OCI-LY1 (cell line): Measurements from ENCODE around the gene RBMS3.

ENCODE experiments used
- H2AFZ ChIP-seq: fragments of 200-600 bp; sonication (generic), shearing (Covaris generic); 2 replicates; pipeline ENCODE4 v1.6.0; 2014; ENCODE audit warnings: antibody characterized with exemption, mild to moderate bottlenecking, low read length
- H3F3A ChIP-seq: fragments of 200-600 bp; sonication (generic), shearing (Covaris generic); 2 replicates; pipeline ENCODE4 v1.6.0; 2014; ENCODE audit warnings: mild to moderate bottlenecking, antibody characterized with exemption, low read length, moderate library complexity; ENCODE audit not compliant: insufficient read depth
- H3K27ac ChIP-seq: fragments of 200-600 bp; sonication (generic); 2 replicates; pipeline ENCODE4 v1.5.1; 2014; ENCODE audit warnings: low read length, mixed run types, mild to moderate bottlenecking, low read depth; ENCODE audit not compliant: poor library complexity, severe bottlenecking
- H3K27me3 ChIP-seq: fragments of 200-600 bp; sonication (generic); 2 replicates; pipeline ENCODE4 v1.6.0; 2014; ENCODE audit warnings: antibody characterized with exemption, mild to moderate bottlenecking, low read length, moderate library complexity; ENCODE audit not compliant: insufficient read depth
- H3K36me3 ChIP-seq: fragments of 200-600 bp; sonication (generic); 2 replicates; pipeline ENCODE4 v1.6.1; 2014; ENCODE audit warnings: mild to moderate bottlenecking, antibody characterized with exemption, low read length, moderate library complexity, mixed read lengths; ENCODE audit not compliant: insufficient read depth
- H3K4me1 ChIP-seq: fragments of 200-600 bp; sonication (generic); 2 replicates; pipeline ENCODE4 v1.5.1; 2014; ENCODE audit warnings: mild to moderate bottlenecking, low read length, moderate library complexity; ENCODE audit not compliant: insufficient read depth, severe bottlenecking
- H3K4me2 ChIP-seq: fragments of 200-600 bp; sonication (generic), shearing (Covaris generic); 2 replicates; pipeline ENCODE4 v1.6.1; 2014; ENCODE audit warnings: low read length
- H3K4me3 ChIP-seq: fragments of 200-600 bp; sonication (generic); 2 replicates; pipeline ENCODE4 v1.5.1; 2014; ENCODE audit warnings: low read length, low read depth, mild to moderate bottlenecking, mixed read lengths; ENCODE audit not compliant: poor library complexity, severe bottlenecking
- H3K79me2 ChIP-seq: fragments of 200-600 bp; shearing (Covaris generic); 2 replicates; pipeline ENCODE4 v1.6.1; 2016; ENCODE audit warnings: mixed run types, low read length, mixed read lengths; ENCODE audit not compliant: insufficient read depth
- H3K9ac ChIP-seq: fragments of 200-600 bp; sonication (generic), shearing (Covaris generic); 2 replicates; pipeline ENCODE4 v1.6.1; 2014; ENCODE audit warnings: mild to moderate bottlenecking, low read length, mixed read lengths
- H3K9me2 ChIP-seq: fragments of 200-600 bp; sonication (generic), shearing (Covaris generic); 2 replicates; pipeline ENCODE4 v1.6.1; 2014; ENCODE audit warnings: low read depth, mild to moderate bottlenecking, low read length, mixed read lengths
- H3K9me3 ChIP-seq: fragments of 200-600 bp; shearing (Covaris generic); 2 replicates; pipeline ENCODE4 v1.6.1; 2014; ENCODE audit warnings: low read length, mixed read lengths
- H4K20me1 ChIP-seq: fragments of 200-600 bp; sonication (generic), shearing (Covaris generic); 2 replicates; pipeline ENCODE4 v1.6.0; 2016; ENCODE audit warnings: mild to moderate bottlenecking, low read length; ENCODE audit not compliant: insufficient read depth
- EZH2 ChIP-seq: fragments of 200-600 bp; sonication (generic), shearing (Covaris generic); IDR thresholded peaks from 2 replicates; pipeline ENCODE4 v1.8.0; 2017; ENCODE audit warnings: borderline replicate concordance, mixed run types, mild to moderate bottlenecking, antibody characterized with exemption, low read length, moderate library complexity, mixed read lengths
- TF ChIP-seq, protein P1 (sequence below): fragments of 200-600 bp; sonication (generic), shearing (Covaris generic); IDR thresholded peaks from 2 replicates; pipeline ENCODE4 v1.5.1; 2017; ENCODE audit warnings: mild to moderate bottlenecking, antibody characterized with exemption, low read length, moderate library complexity, mixed read lengths

The RBMS3 gene

DNA sequence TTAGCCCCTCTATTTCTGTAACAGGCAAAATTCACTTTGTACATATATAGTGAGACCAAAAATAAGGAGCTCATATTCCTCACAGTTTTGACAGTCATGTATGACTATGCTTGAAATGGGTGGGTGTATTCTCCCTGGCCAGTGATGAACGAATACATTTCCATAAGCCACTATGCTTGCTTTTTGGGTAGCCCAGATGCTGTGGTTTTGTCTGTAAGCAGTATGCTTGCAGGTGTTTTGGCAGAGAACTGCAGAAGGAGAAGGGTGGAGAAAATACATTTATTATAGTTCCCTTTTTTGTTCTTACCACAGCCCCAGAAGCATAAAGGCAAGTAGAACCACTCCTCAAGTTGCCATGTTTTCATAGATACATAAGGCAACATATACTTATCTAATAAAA lies 131.2 kb downstream of the RBMS3 start:
- Histone ChIP-seq H3K9me3 (0 out of 2 replicates have a peak, but pooled peaks cover 3% of the 10 kb centered on the region), H4K20me1 (no peaks in the 10 kb centered on the region), H3K9ac (peak overlapping the region; percentile 65), H3K36me3 (peaks cover 8% of the 10 kb centered on the region; the same call in 1 of the 2 replicates), H3K9me2 (no peaks in the 10 kb centered on the region), H3K27ac (peak overlapping the region; percentile 99), H3F3A (0 out of 2 replicates have a peak, but pooled peaks cover 8% of the 10 kb centered on the region), H3K4me2 (peak overlapping the region; percentile 60), H3K4me1 (peaks cover 89% of the 10 kb centered on the region), H3K4me3 (no peak overlapping the region), H3K79me2 (peaks cover 5% of the 10 kb centered on the region), H3K27me3 (no peaks in the 10 kb centered on the region), H2AFZ (no peak overlapping the region)
- TF ChIP-seq EZH2: no peak
- TF ChIP-seq, protein P1, sequence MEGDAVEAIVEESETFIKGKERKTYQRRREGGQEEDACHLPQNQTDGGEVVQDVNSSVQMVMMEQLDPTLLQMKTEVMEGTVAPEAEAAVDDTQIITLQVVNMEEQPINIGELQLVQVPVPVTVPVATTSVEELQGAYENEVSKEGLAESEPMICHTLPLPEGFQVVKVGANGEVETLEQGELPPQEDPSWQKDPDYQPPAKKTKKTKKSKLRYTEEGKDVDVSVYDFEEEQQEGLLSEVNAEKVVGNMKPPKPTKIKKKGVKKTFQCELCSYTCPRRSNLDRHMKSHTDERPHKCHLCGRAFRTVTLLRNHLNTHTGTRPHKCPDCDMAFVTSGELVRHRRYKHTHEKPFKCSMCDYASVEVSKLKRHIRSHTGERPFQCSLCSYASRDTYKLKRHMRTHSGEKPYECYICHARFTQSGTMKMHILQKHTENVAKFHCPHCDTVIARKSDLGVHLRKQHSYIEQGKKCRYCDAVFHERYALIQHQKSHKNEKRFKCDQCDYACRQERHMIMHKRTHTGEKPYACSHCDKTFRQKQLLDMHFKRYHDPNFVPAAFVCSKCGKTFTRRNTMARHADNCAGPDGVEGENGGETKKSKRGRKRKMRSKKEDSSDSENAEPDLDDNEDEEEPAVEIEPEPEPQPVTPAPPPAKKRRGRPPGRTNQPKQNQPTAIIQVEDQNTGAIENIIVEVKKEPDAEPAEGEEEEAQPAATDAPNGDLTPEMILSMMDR: no peak

DNA sequence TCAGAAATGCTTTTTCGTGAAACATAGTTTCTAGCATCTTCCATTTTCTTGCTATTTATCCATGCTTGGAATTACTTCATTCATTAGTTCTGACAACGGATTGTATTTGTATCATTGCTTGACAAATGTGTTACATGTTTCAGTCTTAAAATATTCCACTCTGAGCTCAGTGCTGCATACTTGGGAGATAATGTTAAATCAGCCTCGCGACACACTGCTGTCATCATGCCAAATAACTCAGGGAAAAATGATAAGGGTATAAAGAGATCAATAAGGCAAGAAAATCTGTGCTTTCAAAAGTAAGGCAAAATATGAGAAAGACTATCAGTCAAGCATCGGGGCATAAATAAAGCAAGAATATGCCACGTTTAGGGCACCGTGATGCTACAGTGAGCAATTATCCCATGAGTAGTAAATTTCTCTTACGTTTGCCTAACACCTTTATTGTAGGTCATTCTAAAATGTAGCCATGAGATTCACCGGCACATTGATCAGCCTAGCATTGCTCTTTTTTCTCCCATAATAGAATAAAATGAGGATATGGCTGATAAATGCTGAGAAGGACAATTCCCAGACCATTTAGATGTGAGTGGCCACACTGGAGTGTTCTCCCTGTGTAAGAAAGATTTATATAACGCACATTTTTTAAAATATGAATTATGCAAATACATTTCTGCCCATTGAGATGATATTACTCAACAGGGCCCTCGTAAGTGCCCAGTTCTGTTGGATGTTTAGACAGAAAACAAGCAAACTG lies 133.8 kb downstream of the RBMS3 start:
- no peaks in the 10 kb centered on the region for H3K27me3 ChIP-seq
- H3K36me3 ChIP-seq: peaks cover 6% of the 10 kb centered on the region; the same call in 1 of the 2 replicates
- H3K9me2 ChIP-seq: no peaks in the 10 kb centered on the region
- no peak for TF ChIP-seq EZH2
- TF ChIP-seq, protein P1: no peak
- H3F3A ChIP-seq: 0 out of 2 replicates have a peak, but pooled peaks cover 8% of the 10 kb centered on the region
- no peaks in the 10 kb centered on the region for H4K20me1 ChIP-seq
- H3K27ac ChIP-seq: peak overlapping the region; percentile 99
- H3K9me3 ChIP-seq: no peaks in the 10 kb centered on the region
- H3K4me2 ChIP-seq: peak overlapping the region; percentile 6
- H3K4me3 ChIP-seq: no peak overlapping the region
- peak overlapping the region; percentile 33; the same call in 1 of the 2 replicates for H3K9ac ChIP-seq
- H3K79me2 ChIP-seq: no peaks in the 10 kb centered on the region
- peaks cover 94% of the 10 kb centered on the region for H3K4me1 ChIP-seq
- H2AFZ ChIP-seq: no peak overlapping the region

DNA sequence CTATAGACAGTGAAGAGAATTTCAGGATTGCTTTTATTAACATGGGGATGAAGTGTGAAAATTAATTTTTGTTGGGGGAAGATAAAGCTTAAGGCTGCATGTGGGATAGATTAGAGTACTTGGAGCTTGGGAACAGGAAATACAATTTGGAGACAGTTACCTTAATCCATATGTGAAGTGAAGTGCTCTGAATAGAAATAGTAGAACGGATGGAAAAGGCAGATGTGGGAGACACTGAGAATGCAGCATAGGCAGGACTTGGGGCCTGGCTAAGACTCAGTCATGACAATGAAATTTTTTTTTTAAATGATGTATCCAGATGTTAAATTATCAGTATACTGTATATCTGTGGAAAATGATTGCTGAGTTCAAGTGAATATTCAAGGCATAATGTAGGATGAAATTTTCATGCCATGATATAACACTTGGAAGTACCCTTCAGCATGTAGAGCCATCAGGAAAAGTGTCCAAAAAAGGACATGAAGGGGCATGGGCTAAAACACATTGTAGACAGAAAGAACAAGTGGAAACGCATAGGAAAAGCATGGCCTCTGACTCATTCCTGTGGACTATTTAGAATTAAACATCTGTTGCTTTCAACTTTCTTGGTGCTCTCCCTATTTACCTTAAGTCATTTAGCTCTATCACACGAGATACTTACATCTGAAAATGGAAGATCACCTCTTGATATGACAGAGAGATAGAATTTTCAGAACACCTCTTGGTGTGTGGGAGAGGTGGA lies 134.8 kb downstream of the RBMS3 start:
- Histone ChIP-seq H3K27me3 (no peaks in the 10 kb centered on the region), H3F3A (0 out of 2 replicates have a peak, but pooled peaks cover 4% of the 10 kb centered on the region), H3K9me2 (no peaks in the 10 kb centered on the region), H3K9ac (no peak overlapping the region), H3K4me3 (no peak overlapping the region), H3K79me2 (no peaks in the 10 kb centered on the region), H3K9me3 (no peaks in the 10 kb centered on the region), H3K4me1 (peaks cover 90% of the 10 kb centered on the region), H2AFZ (no peak overlapping the region), H4K20me1 (no peaks in the 10 kb centered on the region), H3K36me3 (peaks cover 6% of the 10 kb centered on the region; the same call in 1 of the 2 replicates), H3K27ac (peak overlapping the region; percentile 99), H3K4me2 (no peak overlapping the region)
- no peak for TF ChIP-seq EZH2
- TF ChIP-seq, protein P1: no peak
